ENCODE results near the gene LYRM9. TPM values are rescaled to one million over a fixed set of nuclear protein-coding genes. Genes with fewer than 3 reads are reported as not detected.

Gene LYRM9
- total and polyA plus RNA-seq, 5 donors from 2014 or later, result 7.5 to 18.4 (median 15.8) TPM

- Histone ChIP-seq H3K36me3 (ENCODE audit: control insufficient read depth, insufficient read depth, low read length) (no peaks in the 10 kb centered on the region), H3K27ac (ENCODE audit: insufficient read depth, low read length, poor library complexity, severe bottlenecking) (no peak overlapping the region), H3K4me3 (ENCODE audit: low read depth, low read length) (no peak overlapping the region), H3K9me3 (ENCODE audit: control insufficient read depth in 2 of 2, low read length in 2 of 2) (no peaks in the 10 kb centered on the region), H3K27me3 (ENCODE audit: control insufficient read depth, insufficient read depth, low read length) (peaks cover 22% of the 10 kb centered on the region), H3K4me1 (ENCODE audit: control insufficient read depth, insufficient read depth, low read length, poor library complexity, severe bottlenecking) (peaks cover 12% of the 10 kb centered on the region)
- Mint-ChIP-seq H3K9me3 (peaks cover 0 to 3% (median 0%) of the 10 kb centered on the region in 7 donors), H3K27ac (no peak overlapping the region), H3K4me1 (peaks cover 0 to 29% (median 21%) of the 10 kb centered on the region in 4 donors), H3K27me3 (peaks cover 56% of the 10 kb centered on the region), H3K4me3 (peak overlapping the region in 1 of 4 donors; percentile 4), H3K36me3 (no peaks in the 10 kb centered on the region)
- no peak for ATAC-seq (ENCODE audit: low read depth in 2 of 2)
- DNase-seq, result no peak
These were observed 2.1 kb upstream of the LYRM9 start for GRCh38 chr17:27895123-27895895.

- no peak for DNase-seq
- H3K4me3 ChIP-seq (ENCODE audit: low read depth, low read length), result no peak overlapping the region
- Mint-ChIP-seq H3K27me3 (peaks cover 54% of the 10 kb centered on the region), H3K4me3 (peak overlapping the region; percentile 84 to 91 (median 88)), H3K4me1 (peaks cover 0 to 31% (median 23%) of the 10 kb centered on the region in 4 donors), H3K9me3 (peaks cover 0 to 2% (median 0%) of the 10 kb centered on the region in 7 donors), H3K36me3 (no peaks in the 10 kb centered on the region), H3K27ac (peak overlapping the region in 2 of 3 donors; percentile 7 to 9)
- no peaks in the 10 kb centered on the region for H3K9me3 ChIP-seq (ENCODE audit: control insufficient read depth in 2 of 2, low read length in 2 of 2)
- H3K4me1 ChIP-seq (ENCODE audit: control insufficient read depth, insufficient read depth, low read length, poor library complexity, severe bottlenecking), result peaks cover 12% of the 10 kb centered on the region
- H3K36me3 ChIP-seq (ENCODE audit: control insufficient read depth, insufficient read depth, low read length), result no peaks in the 10 kb centered on the region
- H3K27ac ChIP-seq (ENCODE audit: insufficient read depth, low read length, poor library complexity, severe bottlenecking), result no peak overlapping the region
- ATAC-seq (ENCODE audit: low read depth in 2 of 2), result no peak
- H3K27me3 ChIP-seq (ENCODE audit: control insufficient read depth, insufficient read depth, low read length), result peaks cover 22% of the 10 kb centered on the region
These were observed 807 bp upstream of the LYRM9 start for GRCh38 chr17:27893841-27894503.

GRCh38 chr17:27892542-27892865, 661 bp downstream of the LYRM9 start:
- peak overlapping the region; percentile 76 for H3K4me3 ChIP-seq (ENCODE audit: low read depth, low read length)
- Mint-ChIP-seq H3K9me3 (no peaks in the 10 kb centered on the region), H3K27ac (peak overlapping the region; percentile 1 to 80 (median 75)), H3K4me1 (peaks cover 0 to 31% (median 25%) of the 10 kb centered on the region in 4 donors), H3K27me3 (peaks cover 47% of the 10 kb centered on the region), H3K36me3 (no peaks in the 10 kb centered on the region), H3K4me3 (peak overlapping the region; percentile 87 to 92 (median 90))
- peaks cover 22% of the 10 kb centered on the region for H3K27me3 ChIP-seq (ENCODE audit: control insufficient read depth, insufficient read depth, low read length)
- H3K36me3 ChIP-seq (ENCODE audit: control insufficient read depth, insufficient read depth, low read length), result no peaks in the 10 kb centered on the region
- peaks cover 12% of the 10 kb centered on the region for H3K4me1 ChIP-seq (ENCODE audit: control insufficient read depth, insufficient read depth, low read length, poor library complexity, severe bottlenecking)
- no peak for ATAC-seq (ENCODE audit: low read depth in 2 of 2)
- H3K27ac ChIP-seq (ENCODE audit: insufficient read depth, low read length, poor library complexity, severe bottlenecking), result no peak overlapping the region
- H3K9me3 ChIP-seq (ENCODE audit: control insufficient read depth in 2 of 2, low read length in 2 of 2), result no peaks in the 10 kb centered on the region
- DNase-seq, result no peak

GRCh38 chr17:27891841-27892240, 1.3 kb downstream of the LYRM9 start:
- no peak overlapping the region for H3K4me3 ChIP-seq (ENCODE audit: low read depth, low read length)
- H3K4me1 ChIP-seq (ENCODE audit: control insufficient read depth, insufficient read depth, low read length, poor library complexity, severe bottlenecking), result peaks cover 12% of the 10 kb centered on the region
- no peak overlapping the region for H3K27ac ChIP-seq (ENCODE audit: insufficient read depth, low read length, poor library complexity, severe bottlenecking)
- peaks cover 0 to 33% (median 25%) of the 10 kb centered on the region in 4 donors for H3K4me1 Mint-ChIP-seq
- ATAC-seq (ENCODE audit: low read depth in 2 of 2), result no peak
- H3K4me3 Mint-ChIP-seq, result peak overlapping the region; percentile 87 to 92 (median 90)
- no peak for DNase-seq
- H3K9me3 Mint-ChIP-seq, result peaks cover 0 to under 1% (median 0%) of the 10 kb centered on the region in 7 donors
- H3K9me3 ChIP-seq (ENCODE audit: control insufficient read depth in 2 of 2, low read length in 2 of 2), result no peaks in the 10 kb centered on the region
- H3K36me3 Mint-ChIP-seq, result no peaks in the 10 kb centered on the region
- no peaks in the 10 kb centered on the region for H3K36me3 ChIP-seq (ENCODE audit: control insufficient read depth, insufficient read depth, low read length)
- peaks cover 41% of the 10 kb centered on the region for H3K27me3 Mint-ChIP-seq
- peaks cover 21% of the 10 kb centered on the region for H3K27me3 ChIP-seq (ENCODE audit: control insufficient read depth, insufficient read depth, low read length)
- H3K27ac Mint-ChIP-seq, result no peak overlapping the region

- peaks cover 0 to 2% (median 0%) of the 10 kb centered on the region in 7 donors for H3K9me3 Mint-ChIP-seq
- peaks cover 12% of the 10 kb centered on the region for H3K4me1 ChIP-seq (ENCODE audit: control insufficient read depth, insufficient read depth, low read length, poor library complexity, severe bottlenecking)
- peaks cover 21% of the 10 kb centered on the region for H3K27me3 Mint-ChIP-seq
- no peaks in the 10 kb centered on the region for H3K36me3 Mint-ChIP-seq
- no peak for DNase-seq
- H3K27ac ChIP-seq (ENCODE audit: insufficient read depth, low read length, poor library complexity, severe bottlenecking), result no peak overlapping the region
- H3K36me3 ChIP-seq (ENCODE audit: control insufficient read depth, insufficient read depth, low read length), result no peaks in the 10 kb centered on the region
- ATAC-seq (ENCODE audit: low read depth in 2 of 2), result no peak
- H3K4me3 ChIP-seq (ENCODE audit: low read depth, low read length), result no peak overlapping the region
- peaks cover 0 to 37% (median 27%) of the 10 kb centered on the region in 4 donors for H3K4me1 Mint-ChIP-seq
- peaks cover 11% of the 10 kb centered on the region for H3K27me3 ChIP-seq (ENCODE audit: control insufficient read depth, insufficient read depth, low read length)
- no peaks in the 10 kb centered on the region for H3K9me3 ChIP-seq (ENCODE audit: control insufficient read depth in 2 of 2, low read length in 2 of 2)
- no peak overlapping the region for H3K27ac Mint-ChIP-seq
- H3K4me3 Mint-ChIP-seq, result peak overlapping the region in 1 of 4 donors; percentile 18
These were observed 3.4 kb downstream of the LYRM9 start for GRCh38 chr17:27889711-27890251.

- H3K27ac ChIP-seq (ENCODE audit: insufficient read depth, low read length, poor library complexity, severe bottlenecking), result no peak overlapping the region
- H3K4me3 Mint-ChIP-seq, result no peak overlapping the region
- DNase-seq (no peak), ATAC-seq (ENCODE audit: low read depth in 2 of 2) (no peak)
- H3K4me1 Mint-ChIP-seq, result peaks cover 0 to 33% (median 24%) of the 10 kb centered on the region in 4 donors
- H3K36me3 ChIP-seq (ENCODE audit: control insufficient read depth, insufficient read depth, low read length), result no peaks in the 10 kb centered on the region
- H3K27me3 ChIP-seq (ENCODE audit: control insufficient read depth, insufficient read depth, low read length), result peaks cover 6% of the 10 kb centered on the region
- H3K27ac Mint-ChIP-seq, result no peak overlapping the region
- H3K9me3 ChIP-seq (ENCODE audit: control insufficient read depth in 2 of 2, low read length in 2 of 2), result no peaks in the 10 kb centered on the region
- peaks cover 12% of the 10 kb centered on the region for H3K27me3 Mint-ChIP-seq
- H3K4me1 ChIP-seq (ENCODE audit: control insufficient read depth, insufficient read depth, low read length, poor library complexity, severe bottlenecking), result peaks cover 12% of the 10 kb centered on the region
- H3K9me3 Mint-ChIP-seq, result peaks cover 0 to 2% (median 0%) of the 10 kb centered on the region in 7 donors
- H3K36me3 Mint-ChIP-seq, result no peaks in the 10 kb centered on the region
- no peak overlapping the region for H3K4me3 ChIP-seq (ENCODE audit: low read depth, low read length)
These were observed 4.2 kb downstream of the LYRM9 start for GRCh38 chr17:27888945-27889344.

GRCh38 chr17:27888067-27888466, 5.1 kb downstream of the LYRM9 start:
- H3K9me3 Mint-ChIP-seq, result peaks cover 0 to 2% (median 0%) of the 10 kb centered on the region in 7 donors
- H3K4me3 Mint-ChIP-seq, result no peak overlapping the region
- ATAC-seq (ENCODE audit: low read depth in 2 of 2) (no peak), DNase-seq (no peak)
- H3K4me1 Mint-ChIP-seq, result peaks cover 0 to 27% (median 18%) of the 10 kb centered on the region in 4 donors
- Histone ChIP-seq H3K27me3 (ENCODE audit: control insufficient read depth, insufficient read depth, low read length) (no peaks in the 10 kb centered on the region), H3K4me3 (ENCODE audit: low read depth, low read length) (no peak overlapping the region), H3K4me1 (ENCODE audit: control insufficient read depth, insufficient read depth, low read length, poor library complexity, severe bottlenecking) (peaks cover 8% of the 10 kb centered on the region), H3K27ac (ENCODE audit: insufficient read depth, low read length, poor library complexity, severe bottlenecking) (no peak overlapping the region), H3K36me3 (ENCODE audit: control insufficient read depth, insufficient read depth, low read length) (no peaks in the 10 kb centered on the region), H3K9me3 (ENCODE audit: control insufficient read depth in 2 of 2, low read length in 2 of 2) (no peaks in the 10 kb centered on the region)
- H3K27ac Mint-ChIP-seq, result peak overlapping the region in 2 of 3 donors; percentile 37 to 43
- peaks cover 6% of the 10 kb centered on the region for H3K27me3 Mint-ChIP-seq
- no peaks in the 10 kb centered on the region for H3K36me3 Mint-ChIP-seq
